ENCODE data around the gene MTHFD1L.

The MTHFD1L gene

DNA sequence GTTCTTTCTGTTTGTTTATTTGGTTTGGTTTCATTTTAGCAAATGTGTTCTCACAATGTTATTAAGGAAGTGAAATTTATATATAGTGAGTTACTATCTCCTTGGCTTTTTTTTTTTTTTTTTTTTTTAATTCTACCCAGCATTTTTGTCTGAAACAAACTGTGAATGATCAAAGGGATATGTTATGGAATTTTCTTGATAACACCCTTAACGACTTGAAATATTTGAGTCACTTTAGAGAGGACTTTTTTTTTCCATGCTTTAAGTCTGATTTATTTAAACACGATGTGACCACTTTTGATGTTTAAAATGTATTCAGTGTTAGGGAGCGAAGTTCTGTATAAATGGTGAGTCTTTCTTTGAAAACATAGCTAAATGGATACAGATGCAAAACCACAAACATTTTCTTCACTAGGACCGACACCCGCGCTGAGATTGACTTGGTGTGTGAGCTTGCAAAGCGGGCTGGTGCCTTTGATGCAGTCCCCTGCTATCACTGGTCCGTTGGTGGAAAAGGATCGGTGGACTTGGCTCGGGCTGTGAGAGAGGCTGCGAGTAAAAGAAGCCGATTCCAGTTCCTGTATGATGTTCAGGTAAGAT lies 149.7 kb downstream of the MTHFD1L start:
- no peak for DNase-seq (ENCODE audit: low spot score)

DNA sequence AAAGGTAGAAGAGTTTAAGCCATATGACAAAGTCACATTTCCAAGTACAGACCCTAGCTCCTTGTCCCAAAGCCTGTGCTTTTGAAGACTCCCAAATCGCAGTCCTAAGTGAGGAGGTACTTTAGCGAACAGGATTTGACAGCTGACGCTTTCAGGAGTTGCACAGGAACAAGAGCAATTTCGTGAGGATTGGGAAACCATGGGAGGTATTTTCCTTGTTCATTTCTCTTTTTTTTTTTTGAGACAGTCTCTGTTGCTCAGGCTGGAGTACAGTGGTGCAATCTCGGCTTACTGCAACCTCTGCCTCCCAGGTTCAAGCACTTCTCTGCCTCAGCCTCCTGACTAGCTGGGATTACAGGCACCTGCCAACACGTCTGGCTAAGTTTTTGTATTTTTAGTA lies 150.6 kb downstream of the MTHFD1L start:
- DNase-seq (ENCODE audit: low spot score): no peak

DNA sequence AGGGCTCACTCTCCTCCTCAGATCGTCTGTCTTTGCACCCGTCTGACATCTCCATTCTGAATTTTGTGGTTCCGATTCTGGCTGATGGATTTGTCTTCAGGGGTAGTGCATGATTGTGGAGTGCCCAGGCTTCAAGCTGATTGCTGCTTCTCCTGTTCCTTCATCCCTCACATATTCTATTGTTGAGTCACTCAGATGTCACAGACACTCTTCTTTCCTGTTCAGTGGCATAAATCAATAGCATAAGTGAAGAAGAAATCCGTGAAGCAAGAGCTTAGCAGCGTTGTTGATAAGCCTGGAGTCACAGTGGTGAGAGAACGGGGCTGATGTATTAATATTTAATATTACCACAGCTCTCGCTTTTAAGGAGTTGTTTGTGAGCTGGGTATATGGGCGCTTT lies 152.5 kb downstream of the MTHFD1L start:
- DNase-seq (ENCODE audit: low spot score): no peak

DNA sequence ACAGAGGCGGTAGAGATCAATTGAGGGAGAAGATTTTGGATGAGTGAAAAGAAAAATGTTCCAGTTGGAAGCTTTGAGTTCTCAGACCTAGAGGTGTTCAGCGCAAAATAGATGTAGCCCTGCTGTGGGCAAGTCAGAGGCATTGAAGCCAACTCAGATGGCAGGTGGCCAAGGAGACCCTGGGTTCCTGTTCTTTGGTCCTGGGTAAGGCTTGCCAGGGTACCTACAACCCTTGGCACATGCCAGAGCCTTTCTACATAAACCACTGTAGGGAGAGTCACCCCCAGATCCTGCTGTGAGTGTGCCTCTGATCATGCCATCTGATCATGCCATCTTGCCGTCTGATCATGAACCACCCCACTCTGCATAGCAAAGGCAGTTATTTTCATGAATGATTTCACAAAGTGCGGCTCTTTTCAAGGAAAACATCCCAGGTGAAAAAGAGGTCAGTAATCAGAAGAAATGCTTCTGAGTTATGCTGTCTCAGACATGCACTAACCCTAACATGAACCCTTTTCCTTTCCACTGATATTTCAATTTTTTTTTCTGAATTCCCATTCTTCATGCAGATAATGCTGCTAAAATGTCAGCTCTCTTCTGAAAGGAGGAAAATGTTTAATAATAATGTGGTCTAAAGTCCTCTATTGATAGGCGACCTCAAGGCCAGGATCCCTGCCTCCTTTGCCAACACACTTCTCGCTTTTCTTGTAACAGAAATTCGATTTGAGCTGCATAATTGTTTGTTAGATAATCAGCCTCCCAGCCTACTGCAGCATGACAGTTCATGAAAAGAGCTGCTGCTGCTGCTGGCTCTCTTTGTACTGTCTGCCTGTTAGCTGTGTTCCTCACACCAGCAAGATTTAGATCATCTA lies 153.6 kb downstream of the MTHFD1L start:
- no peak for DNase-seq (ENCODE audit: low spot score)

DNA sequence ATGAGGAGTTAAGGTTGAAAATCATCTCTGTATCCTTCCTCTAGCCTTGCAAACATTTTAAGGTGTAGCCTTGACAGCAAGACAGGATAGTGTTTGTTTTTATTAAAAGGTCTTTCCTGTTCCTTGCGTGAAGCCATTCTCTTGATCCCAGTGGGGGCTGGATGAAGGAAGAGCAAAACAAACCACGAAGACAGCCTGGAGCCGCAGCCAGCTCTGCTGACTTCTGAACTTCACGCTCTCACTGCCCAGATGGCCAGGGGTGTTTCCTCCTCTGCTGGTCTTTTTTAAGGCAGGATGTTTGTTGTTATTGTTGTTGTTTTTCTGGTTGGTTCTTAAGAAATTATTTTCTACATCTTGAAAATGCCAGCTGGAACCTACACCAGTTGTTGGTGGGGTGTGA lies 156.4 kb downstream of the MTHFD1L start:
- no peak for DNase-seq (ENCODE audit: low spot score)

DNA sequence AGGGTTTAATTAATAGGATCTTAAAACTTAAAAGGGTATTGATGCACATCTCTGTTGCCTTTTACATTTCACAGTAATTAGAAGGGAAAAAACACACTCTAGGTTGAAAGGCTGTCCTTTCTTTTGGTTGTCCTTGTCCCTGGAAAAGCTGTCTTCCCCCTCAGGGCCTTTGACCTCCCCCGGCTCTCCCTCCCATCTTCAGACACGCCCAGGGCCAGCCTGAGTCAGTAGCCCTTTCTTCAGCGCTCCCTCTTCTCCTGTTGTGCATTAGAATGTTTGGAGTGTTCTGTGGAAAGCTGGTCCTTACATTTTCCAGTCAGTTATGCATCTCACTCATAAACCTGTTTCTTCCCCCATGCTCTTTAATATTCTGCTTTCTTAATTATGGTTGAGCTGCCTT lies 157.0 kb downstream of the MTHFD1L start:
- DNase-seq (ENCODE audit: low spot score): no peak

DNA sequence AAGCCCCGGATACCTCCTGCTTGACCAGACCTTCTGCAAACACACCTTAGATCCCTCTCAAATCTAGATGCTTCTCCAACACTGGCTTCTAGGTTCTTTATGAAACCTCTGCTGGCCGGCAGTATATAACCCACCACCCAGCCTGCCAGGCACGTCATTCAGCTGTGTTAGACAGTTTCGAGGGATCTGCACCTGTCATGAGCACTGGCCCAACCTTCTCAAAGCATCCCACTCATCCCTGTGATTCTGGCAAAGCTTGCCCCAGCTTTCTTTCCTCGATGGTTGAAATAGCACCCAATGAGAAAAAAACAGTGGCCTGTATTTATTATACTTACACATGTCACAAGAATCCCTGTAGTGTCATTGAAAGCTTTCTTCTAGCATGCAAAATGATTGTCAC lies 157.8 kb downstream of the MTHFD1L start:
- no peak for DNase-seq (ENCODE audit: low spot score)

DNA sequence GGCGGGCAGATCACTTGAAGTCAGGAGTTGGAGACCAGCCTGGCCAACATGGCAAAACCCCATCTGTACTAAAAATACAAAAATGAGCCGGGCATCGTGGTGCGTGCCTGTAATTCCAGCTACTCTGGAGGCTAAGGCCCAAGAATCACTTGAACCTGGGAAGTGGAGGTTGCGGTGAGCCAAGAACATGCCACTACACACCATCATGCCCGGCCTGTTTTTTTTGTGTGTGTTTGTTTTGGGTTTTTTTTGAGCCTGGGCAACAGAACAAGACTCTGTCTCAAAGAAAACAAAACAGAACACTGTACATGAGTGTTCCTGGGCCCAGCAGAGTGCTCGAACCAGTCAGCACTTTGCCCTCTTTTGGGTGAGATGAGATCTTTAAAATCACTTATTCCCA lies 159.1 kb downstream of the MTHFD1L start:
- DNase-seq (ENCODE audit: low spot score): no peak

DNA sequence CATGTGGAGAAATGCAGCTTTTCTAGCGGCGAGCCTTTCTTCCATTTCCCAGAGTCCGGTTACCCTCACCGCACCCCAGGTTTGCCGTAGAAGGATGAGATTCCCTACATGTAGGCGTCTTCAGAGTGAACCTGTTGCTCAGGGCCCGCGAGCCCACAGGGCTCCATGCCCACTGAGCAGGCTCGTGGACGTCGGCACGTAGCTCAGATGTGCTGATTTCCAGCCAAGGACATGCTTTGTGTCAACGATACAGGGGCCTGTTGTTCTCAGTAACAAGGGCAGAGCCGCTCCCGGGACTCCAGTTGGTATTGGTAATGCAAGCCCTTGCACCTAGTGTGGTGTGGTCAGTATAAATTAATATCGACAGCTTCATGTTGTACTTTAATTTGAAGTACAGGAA lies 159.6 kb downstream of the MTHFD1L start:
- no peak for DNase-seq (ENCODE audit: low spot score)

DNA sequence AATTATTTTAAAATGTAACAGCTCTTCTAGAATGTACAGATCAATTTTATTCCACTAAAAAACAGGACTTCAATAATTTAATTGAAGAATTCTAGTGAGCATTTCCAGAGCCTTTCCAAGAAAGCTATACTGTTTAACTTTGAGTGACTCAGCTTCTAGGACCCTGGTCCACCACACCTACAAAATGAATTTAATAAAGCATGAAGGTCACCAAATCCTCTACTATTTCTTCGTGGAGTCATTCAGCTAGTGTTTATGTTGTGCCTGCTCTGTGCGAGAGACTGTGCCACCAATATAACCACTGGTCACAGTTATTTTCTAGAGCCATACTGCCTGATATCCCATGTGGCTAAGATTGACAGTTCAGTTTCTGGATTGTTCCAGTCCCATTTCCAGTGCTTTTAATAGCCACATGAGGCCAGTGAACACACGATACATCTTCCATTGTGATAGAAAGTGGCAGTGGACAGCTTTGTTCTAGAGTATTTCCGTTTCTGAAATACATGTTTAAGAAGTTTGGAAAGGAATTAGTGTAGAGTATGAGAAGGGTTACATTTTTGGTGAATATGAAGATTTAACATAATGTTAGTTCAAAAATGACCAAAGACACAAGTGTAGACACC lies 160.7 kb downstream of the MTHFD1L start:
- no peak for DNase-seq (ENCODE audit: low spot score)

DNA sequence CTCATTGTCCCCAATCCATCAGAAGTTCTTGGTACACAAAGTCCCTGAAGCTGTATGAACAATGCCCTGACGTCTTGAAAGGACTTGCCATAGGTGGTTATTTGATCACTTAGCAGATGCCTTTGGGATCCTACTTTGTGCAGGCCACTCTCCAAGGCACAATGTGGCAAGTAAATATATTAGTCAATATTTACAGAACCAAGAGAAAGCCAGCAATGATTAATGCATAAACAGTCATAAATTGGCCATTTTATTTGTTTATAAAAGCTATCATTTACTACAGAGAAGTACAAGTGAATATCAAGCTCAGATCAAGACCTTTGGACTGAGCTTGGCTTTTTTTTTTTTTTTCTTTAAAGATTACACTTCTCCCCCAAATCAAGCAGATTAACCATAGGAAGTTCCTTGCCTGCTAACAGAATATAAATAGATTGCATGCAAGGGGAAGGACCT lies 161.8 kb downstream of the MTHFD1L start:
- DNase-seq (ENCODE audit: low spot score): no peak

DNA sequence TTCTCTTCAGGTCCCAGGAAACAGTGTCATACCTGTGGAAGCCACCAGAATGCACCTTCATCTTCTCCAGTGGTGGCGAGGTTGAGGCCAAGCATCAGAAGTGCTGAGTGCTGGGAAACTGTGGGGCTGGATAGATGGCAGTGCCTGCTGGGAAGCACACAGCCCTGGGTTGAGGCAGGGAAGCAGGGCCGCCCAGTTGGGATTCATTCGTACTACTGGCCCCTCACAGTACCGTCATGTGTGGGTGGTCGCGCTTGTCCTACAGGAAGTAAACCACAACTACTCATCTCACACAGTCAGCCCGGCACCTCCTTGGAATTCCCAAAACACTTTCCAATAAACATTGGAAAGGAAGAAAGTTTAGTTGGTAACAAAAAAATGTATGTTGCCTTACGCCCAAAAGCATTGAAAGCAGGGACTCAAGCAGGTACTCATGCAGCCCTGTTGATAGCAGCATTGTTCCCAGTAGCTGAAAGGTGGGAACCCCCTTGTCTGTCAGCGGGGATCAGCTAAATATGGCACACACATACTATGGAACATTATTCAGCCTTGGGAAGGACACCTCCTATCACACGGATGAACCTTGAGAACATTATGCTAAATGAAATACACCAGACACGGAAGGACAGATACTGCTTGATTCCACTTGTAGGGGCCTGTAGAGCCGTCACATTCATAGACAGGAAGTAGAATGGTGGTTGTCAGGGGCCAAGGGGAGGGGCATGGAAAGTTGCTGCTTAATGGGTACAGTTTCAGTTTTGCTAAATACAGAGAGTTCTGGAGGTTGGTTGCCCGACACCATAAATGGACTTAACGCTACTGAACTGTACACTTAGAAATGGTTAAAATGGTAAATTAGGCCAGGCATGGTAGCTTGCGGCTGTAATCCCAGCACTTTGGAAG lies 162.7 kb downstream of the MTHFD1L start:
- no peak for DNase-seq (ENCODE audit: low spot score)

DNA sequence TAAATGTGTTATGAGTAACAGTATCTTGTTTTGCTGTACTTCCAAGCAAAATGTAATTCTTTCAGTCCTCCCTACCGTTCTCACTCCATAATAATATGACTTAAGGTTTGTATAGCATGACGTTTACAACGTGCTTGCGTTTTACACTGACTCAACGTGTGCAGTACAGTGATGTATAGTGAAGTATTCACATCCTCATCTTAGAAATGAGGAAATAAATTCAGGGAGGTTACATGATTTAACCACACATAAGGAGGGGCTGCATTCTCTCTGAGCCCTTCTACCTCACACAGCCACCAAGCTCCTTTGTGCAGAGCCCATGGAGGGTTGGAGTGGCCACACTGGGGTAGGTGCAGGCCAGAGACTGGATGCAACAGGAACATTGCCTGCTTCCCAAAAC lies 164.5 kb downstream of the MTHFD1L start:
- no peak for DNase-seq (ENCODE audit: low spot score)

DNA sequence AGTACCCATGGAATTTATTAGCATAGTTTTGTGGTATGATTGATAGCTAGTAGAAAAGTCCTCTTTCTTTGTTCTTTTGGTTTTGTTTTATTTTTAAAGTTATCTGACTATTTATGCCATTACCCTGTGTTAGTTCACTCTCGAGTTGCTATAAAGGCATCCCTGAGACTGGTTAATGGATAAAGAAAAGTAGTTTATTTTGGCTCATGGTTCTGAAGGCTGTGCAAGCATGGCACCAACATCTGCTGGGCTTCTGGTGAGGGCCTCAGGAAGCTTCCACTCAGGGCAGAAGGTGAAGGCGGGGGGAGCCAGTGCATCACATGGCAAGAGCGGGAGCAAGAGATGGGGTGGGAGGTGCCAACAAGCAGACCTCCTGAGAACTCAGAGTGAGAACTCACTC lies 166.5 kb downstream of the MTHFD1L start:
- DNase-seq (ENCODE audit: low spot score): no peak

DNA sequence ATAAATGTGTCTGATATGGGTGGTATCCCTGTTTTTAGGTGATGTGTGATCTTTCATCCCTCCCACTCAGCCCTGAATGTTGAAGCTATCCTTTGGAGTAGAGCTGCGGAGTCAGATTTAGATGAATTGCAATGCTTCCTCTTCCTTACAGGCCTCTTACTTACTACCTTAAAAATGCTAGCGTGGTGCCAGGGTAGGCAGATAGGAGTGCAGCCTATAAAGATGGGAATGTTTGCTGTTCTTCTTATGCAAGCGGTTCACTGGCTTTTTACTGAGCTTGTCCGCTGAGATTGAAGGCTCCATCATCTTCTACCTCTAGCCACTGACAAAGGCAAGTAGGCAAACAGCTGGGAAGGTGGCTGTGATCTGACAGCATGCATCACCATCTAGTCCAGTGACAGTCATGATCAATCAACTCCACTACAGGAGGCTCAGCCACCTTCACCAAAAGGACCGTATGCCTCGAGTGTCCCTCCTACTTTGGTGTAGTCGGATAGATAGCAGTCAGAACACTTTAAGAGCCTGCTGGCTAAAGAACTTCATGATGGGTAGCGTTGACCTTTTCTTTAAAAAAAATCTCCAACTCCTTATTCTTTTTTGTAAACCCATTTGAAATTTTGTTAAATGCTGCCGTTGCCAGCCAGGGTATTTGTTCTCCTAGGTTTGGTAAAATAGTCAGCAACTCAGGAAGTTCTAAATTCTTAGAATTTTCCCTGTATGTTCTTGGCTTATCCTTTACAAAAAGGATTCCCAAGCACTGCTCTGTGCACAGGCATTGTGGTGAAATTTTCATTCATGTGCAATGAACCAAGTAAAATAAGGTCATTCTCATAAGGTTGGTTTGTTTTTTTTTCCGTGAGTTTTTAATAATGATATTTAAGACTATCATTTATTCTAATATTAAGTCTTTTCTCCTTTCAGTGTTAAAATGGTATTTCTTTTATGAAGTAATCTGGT lies 169.6 kb downstream of the MTHFD1L start:
- no peak for DNase-seq (ENCODE audit: low spot score)

DNA sequence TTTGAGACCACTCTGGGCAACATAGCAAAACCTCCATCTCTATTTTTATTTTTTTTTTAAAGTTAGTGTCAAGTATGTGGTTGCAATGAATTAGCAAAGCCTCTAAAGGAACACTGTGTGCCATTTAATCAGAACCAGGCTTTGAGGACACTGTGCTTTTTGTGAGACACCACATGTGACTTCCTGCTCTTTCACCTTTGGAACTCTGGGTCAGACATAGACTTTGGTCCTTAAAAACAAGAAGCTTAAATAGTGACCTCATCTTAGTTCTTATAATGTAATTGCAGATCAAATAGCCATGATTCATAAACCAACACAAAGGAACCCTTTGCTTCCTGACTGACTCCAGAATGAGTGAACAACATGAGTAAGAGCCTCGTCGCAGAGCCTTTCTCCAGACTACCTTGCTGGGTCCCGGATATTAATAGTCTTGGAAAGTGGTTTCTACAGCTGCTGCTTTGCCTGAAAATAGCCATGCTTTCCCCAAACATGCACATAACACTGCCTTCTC lies 170.8 kb downstream of the MTHFD1L start:
- peak; percentile 47 for DNase-seq (ENCODE audit: low spot score)

DNA sequence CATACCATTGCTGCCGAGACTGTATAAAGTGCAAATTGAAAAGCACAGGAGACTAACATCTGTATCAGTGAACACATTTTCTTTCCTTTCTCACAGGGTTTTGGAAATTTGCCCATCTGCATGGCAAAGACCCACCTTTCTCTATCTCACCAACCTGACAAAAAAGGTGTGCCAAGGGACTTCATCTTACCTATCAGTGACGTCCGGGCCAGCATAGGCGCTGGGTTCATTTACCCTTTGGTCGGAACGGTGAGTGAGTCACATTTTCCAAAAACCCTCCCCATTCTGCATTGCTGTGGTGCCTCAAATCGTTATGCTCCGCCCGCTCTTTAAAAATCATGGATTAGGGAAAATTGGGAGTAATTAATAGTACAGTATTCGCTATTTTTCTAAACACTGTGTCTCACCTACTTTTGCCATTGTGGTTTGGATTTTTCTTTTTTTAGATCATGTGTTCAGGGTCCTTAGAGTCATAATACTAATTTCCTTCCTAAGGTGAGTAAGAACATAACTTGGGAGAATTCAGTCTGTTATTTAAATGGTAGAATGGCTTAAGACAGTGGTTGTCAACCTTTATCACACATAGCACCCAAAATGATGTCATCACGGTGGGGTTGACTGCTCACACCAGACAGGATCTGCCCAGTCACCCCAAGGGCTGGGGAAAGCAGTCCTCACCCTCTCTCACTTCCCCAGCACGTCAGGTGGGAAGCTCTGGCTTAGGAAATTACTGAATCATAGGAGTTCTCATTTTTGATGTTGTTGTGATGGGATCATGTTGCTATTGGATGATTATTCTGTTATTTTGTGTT lies 171.6 kb downstream of the MTHFD1L start:
- no peak for DNase-seq (ENCODE audit: low spot score)

DNA sequence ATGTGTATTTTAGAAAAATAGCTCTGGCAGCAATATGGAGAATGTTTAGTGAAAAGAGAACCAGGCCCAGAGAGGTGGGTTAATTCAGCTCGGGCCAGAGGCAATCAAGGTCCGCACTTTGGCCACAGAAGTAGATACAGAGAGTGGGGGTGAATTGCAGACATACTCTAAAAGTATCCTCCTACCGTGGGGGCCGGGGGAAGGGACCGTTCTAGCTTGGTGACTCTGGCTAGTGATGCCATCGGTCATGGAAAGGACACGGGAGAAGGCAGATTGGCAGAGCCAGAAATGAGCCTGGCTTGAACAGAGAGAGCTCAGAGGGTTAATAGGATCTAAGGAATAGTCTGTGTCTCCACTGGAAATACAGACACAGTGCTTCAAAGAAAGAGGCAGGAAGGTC lies 173.1 kb downstream of the MTHFD1L start:
- no peak for DNase-seq (ENCODE audit: low spot score)

DNA sequence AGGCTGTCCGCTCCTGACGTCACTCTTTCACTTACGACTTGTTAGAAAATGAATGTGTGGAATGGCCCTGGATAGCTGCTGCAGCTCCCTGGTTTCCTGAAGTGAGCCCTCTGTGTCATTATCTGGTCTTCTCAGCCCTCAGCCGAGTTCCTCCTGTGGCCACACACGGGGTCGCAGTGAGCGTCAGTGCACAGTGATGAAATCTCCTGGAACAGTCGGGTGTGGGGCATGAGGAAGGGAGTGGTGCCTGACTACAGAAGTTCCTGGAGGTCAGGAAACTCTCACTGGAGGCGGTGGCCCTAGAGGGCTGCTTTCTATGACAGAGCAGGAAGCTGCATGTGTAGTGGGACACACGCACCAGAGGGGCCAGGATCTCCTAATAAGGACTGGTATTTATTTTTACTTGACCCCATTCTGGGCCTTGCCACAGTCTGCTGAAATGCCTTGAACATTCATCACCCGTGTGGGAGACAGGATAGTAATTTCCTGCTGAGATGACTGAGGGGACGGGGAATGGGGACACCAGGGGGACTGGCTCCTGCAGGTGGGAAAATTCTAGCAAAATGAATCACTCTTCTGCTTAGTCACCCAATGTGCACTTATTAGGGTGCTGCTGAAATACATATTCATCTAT lies 175.5 kb downstream of the MTHFD1L start:
- peak; percentile 68 for DNase-seq (ENCODE audit: low spot score)

Measured in AG08396 (cell line).